Measurements from ENCODE around the gene RALGAPA2. TPM values are rescaled to one million over a fixed set of nuclear protein-coding genes. Genes with fewer than 3 reads are reported as not detected.

The RALGAPA2 gene
- total and polyA plus RNA-seq, 3 donors from 2014 or later: 26.9 to 61.5 (median 59.2) TPM

DNA sequence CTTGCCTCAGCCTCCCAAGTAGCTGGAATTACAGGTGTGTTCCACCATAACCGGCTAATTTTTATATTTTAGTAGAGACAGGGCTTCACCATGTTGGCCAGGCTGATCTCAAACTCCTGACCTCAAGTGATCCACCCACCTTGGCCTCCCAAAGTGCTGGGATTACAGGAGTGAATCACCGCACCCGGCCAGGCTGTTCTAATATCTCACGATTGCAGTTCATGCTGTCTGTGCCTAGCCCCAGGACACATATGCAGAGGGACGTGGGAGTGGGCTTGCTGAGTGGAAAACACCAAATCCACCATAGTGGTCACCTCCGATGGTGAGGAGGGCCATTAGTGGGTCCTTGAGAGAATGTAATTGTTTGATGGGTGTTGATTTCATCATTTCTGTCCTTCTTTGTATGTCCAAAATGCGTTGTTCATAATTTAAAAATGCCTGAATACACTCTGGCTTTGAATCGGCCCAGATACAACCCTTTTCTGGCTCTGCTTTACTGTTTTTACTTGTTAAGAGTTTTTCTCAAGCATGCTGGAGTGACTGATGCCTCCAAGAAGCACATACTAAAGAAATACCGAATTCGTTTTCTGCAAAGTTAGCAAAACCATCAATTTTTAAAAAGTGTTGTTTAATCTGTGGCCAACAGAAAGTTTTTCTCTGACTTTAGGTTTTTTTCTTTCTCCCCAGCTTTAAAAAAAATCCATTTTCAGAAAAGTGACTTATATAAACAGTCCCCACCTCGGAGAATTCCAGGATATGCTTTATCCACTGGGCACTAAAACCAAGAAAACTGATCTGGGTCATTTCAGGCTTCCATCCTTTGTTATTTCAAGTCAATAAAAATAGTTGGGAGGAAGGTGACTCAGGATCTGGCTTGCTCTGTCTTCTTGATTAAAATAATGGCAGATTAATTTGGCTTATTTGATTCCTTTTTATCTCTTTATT lies 18.8 kb upstream of the RALGAPA2 start:
- Histone ChIP-seq H3K4me3 (no peak overlapping the region), H3K36me3 (ENCODE audit: low read depth, missing control alignments) (no peaks in the 10 kb centered on the region), H3K9me3 (no peaks in the 10 kb centered on the region), H3K27me3 (no peaks in the 10 kb centered on the region), H3K27ac (peak overlapping the region in 1 of 2 donors; percentile 47), H3K4me1 (no peaks in the 10 kb centered on the region)
- intact Hi-C loops (cut with DNase I; ENCODE audit: low total_unique reads): no loop called here
- no peak for DNase-seq
- WGBS, 2 donors: 79 to 92% methylated on average over 11 of the region's 11 CpGs
- TF ChIP-seq POLR2A (IDR thresholded peaks at IDR 0.05): no peak
- TF ChIP-seq, protein P1, sequence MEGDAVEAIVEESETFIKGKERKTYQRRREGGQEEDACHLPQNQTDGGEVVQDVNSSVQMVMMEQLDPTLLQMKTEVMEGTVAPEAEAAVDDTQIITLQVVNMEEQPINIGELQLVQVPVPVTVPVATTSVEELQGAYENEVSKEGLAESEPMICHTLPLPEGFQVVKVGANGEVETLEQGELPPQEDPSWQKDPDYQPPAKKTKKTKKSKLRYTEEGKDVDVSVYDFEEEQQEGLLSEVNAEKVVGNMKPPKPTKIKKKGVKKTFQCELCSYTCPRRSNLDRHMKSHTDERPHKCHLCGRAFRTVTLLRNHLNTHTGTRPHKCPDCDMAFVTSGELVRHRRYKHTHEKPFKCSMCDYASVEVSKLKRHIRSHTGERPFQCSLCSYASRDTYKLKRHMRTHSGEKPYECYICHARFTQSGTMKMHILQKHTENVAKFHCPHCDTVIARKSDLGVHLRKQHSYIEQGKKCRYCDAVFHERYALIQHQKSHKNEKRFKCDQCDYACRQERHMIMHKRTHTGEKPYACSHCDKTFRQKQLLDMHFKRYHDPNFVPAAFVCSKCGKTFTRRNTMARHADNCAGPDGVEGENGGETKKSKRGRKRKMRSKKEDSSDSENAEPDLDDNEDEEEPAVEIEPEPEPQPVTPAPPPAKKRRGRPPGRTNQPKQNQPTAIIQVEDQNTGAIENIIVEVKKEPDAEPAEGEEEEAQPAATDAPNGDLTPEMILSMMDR (IDR thresholded peaks at IDR 0.05): no peak

DNA sequence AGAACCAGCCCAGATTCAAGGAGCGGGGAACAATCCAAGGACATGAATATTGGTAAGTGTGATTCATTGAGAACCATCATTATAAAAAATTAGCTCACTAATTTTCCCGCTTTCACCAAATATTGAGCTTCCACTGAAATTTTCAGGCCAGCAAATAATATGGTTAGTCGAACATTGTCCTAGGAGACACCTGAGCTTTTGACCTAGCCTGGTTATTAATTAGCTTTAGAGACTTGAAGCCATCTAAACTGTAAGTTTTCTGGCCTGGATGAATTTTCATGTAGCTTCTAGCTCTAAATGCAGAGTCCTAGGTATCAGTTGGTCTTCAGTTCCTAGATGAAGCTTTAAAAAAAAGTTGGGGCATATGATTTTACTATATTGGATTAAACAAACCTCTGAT lies 17.1 kb upstream of the RALGAPA2 start:
- no peaks in the 10 kb centered on the region for H3K4me1 ChIP-seq
- WGBS, 2 donors: 92 to 94% methylated on average over 3 of the region's 3 CpGs

DNA sequence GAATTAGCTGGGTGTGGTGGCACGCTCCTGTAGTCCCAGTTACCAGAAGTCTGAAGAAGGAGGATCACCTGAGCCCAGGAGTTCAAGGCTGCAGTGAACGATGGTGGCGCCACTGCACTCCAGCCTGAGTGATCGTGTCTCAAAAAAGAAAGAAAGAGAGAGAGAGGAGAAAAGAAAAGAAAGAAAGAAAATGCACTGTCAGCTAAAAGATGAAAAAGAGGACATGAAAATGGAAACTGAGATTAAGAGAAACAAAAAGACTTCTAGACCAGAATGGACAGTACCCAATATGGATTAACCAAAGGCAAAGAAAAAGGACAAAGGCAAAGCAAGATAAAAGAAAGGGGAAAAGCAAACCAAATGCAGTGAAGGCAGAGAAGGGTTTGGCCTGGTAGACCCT lies 9.0 kb upstream of the RALGAPA2 start:
- DNase-seq: no peak
- WGBS, 2 donors: 89 to 91% methylated on average over 4 of the region's 4 CpGs
- intact Hi-C loops (cut with DNase I; ENCODE audit: low total_unique reads): no loop called here

More for the DNA sequence above, 17.1 kb upstream of the RALGAPA2 start:
- no peaks in the 10 kb centered on the region for H3K27me3 ChIP-seq
- TF ChIP-seq, protein P1 (IDR thresholded peaks at IDR 0.05): no peak
- TF ChIP-seq POLR2A (IDR thresholded peaks at IDR 0.05): no peak
- H3K9me3 ChIP-seq: no peaks in the 10 kb centered on the region
- intact Hi-C loops (cut with DNase I; ENCODE audit: low total_unique reads): no loop called here
- no peak overlapping the region for H3K4me3 ChIP-seq
- no peak for DNase-seq
- H3K27ac ChIP-seq: no peak overlapping the region
- no peaks in the 10 kb centered on the region for H3K36me3 ChIP-seq (ENCODE audit: low read depth, missing control alignments)

DNA sequence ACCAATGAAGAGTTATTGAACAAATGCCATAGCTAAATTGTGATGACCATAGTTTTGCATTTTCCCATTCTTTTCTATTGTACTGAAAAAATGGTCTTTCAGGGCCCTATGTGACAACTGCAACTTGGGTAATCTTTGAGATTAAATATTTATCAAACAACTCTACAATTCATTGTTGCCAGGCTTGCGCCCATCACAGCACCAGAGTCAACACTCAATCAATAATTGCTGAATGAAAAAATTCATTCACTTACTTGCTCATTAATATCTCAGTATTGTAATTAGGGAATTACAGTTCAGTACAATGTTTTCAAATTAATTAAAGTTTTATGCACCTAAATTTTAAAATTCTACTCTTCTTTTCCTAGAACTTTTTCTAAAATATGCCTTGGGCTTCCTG lies 7.7 kb upstream of the RALGAPA2 start:
- no peaks in the 10 kb centered on the region for H3K4me1 ChIP-seq
- H3K36me3 ChIP-seq (ENCODE audit: low read depth, missing control alignments): no peaks in the 10 kb centered on the region
- intact Hi-C loops (cut with DNase I; ENCODE audit: low total_unique reads): no loop called here
- TF ChIP-seq POLR2A (IDR thresholded peaks at IDR 0.05): no peak
- TF ChIP-seq, protein P1 (IDR thresholded peaks at IDR 0.05): no peak
- no peaks in the 10 kb centered on the region for H3K27me3 ChIP-seq
- H3K9me3 ChIP-seq: no peaks in the 10 kb centered on the region
- H3K27ac ChIP-seq: no peak overlapping the region
- no peak overlapping the region for H3K4me3 ChIP-seq
- 88 to 97% methylated on average over 1 of the region's 1 CpG for WGBS, 2 donors
- DNase-seq: no peak

More for the DNA sequence above, 9.0 kb upstream of the RALGAPA2 start:
- H3K27me3 ChIP-seq: no peaks in the 10 kb centered on the region
- no peaks in the 10 kb centered on the region for H3K36me3 ChIP-seq (ENCODE audit: low read depth, missing control alignments)
- H3K4me3 ChIP-seq: no peak overlapping the region
- TF ChIP-seq POLR2A (IDR thresholded peaks at IDR 0.05): no peak
- TF ChIP-seq, protein P1 (IDR thresholded peaks at IDR 0.05): no peak
- no peak overlapping the region for H3K27ac ChIP-seq
- H3K4me1 ChIP-seq: no peaks in the 10 kb centered on the region
- no peaks in the 10 kb centered on the region for H3K9me3 ChIP-seq

All from testis (tissue), 3 donors.